Right renal cortex interstitium (tissue), 3 donors: Measurements from ENCODE around the gene CD79B. TPM values are rescaled to one million over a fixed set of nuclear protein-coding genes. Genes with fewer than 3 reads are reported as not detected.
"Not testable (repeated sequence)": the region's sequence is repeated elsewhere in the genome, so short reads cannot be mapped to it uniquely, and the experiment has no call there.

ENCODE experiments used
- DNase-seq, 3 donors: peaks; one replicate each; pipeline ENCODE4 v3.0.0-alpha.2; 2013; ENCODE audit warnings: low read depth in 3 of 3, low spot score in 2 of 3
- polyA plus RNA-seq, 3 donors: library from polyadenylated mRNA; unstranded; fragments of 120-200 nt; gene quantifications; one replicate each; pipeline ENCODE4 v1.2.1, GENCODE V29; 2013; ENCODE audit not compliant: insufficient read length in 3 of 3

Gene CD79B
- polyA plus RNA-seq, 3 donors = 2.8 to 4.4 (median 3.5) TPM

GRCh38 chr17:63881935-63882601, 50.1 kb downstream of the CD79B start, which contains the start of gene GH2:
TSS of gene GH2 (minus strand) at chr17:63881944. CDS start at chr17:63881801, 143 bp downstream.
- peak; percentile 20 to 31 (median 26) for DNase-seq

GRCh38 chr17:63881337-63881736, 50.8 kb downstream of the CD79B start:
- not testable (repeated sequence) for DNase-seq

GRCh38 chr17:63880706-63881105, 51.4 kb downstream of the CD79B start:
- no peak for DNase-seq

Other genes with a start within 250 kb of the CD79B start
- gene LIMD2, start 232.2 kb downstream of the CD79B start, polyA plus RNA-seq = 10 to 100 TPM; 21.5 to 23.1 (median 22.3) TPM
- gene STRADA, start 190.5 kb downstream of the CD79B start, polyA plus RNA-seq = 10 to 100 TPM; 41.0 to 43.9 (median 41.8) TPM
- 100 to 1,000 TPM; 116 to 129 (median 127) TPM for gene CCDC47, start 158.7 kb downstream of the CD79B start, polyA plus RNA-seq
- 100 to 1,000 TPM; 154 to 189 (median 172) TPM for gene DDX42, start 158.2 kb downstream of the CD79B start, polyA plus RNA-seq
- 100 to 1,000 TPM; 191 to 203 (median 198) TPM for gene PSMC5, start 104.9 kb downstream of the CD79B start, polyA plus RNA-seq
- gene FTSJ3, start 104.7 kb downstream of the CD79B start, polyA plus RNA-seq = 10 to 100 TPM; 53.1 to 76.9 (median 69.5) TPM
- gene SMARCD2, start 89.6 kb downstream of the CD79B start, polyA plus RNA-seq = 10 to 100 TPM; 52.7 to 56.1 (median 53.4) TPM
- 1 to 10 TPM in 2 of 3 donors, not detected in 1; 1.2 to 2.2 TPM for gene CSH2, start 58.7 kb downstream of the CD79B start, polyA plus RNA-seq
- not detected for gene GH2, start 50.4 kb downstream of the CD79B start, polyA plus RNA-seq
- 1 to 10 TPM in 2 of 3 donors, under 1 TPM in 1; 0.40 to 7.5 (median 3.4) TPM for gene CSH1, start 35.8 kb downstream of the CD79B start, polyA plus RNA-seq
- gene CSHL1, start 21.1 kb downstream of the CD79B start, polyA plus RNA-seq = not detected
- not detected for gene GH1, start 13.5 kb downstream of the CD79B start, polyA plus RNA-seq
- gene SCN4A, start 40.6 kb upstream of the CD79B start, polyA plus RNA-seq = 1 to 10 TPM in 1 of 3 donors, under 1 TPM in 2; 0.85 to 1.3 (median 0.87) TPM
- 1 to 10 TPM; 2.3 to 3.4 (median 2.9) TPM for gene PRR29, start 66.0 kb upstream of the CD79B start, polyA plus RNA-seq
- 10 to 100 TPM; 29.8 to 33.4 (median 31.2) TPM for gene ICAM2, start 88.3 kb upstream of the CD79B start, polyA plus RNA-seq
- 1 to 10 TPM; 7.8 to 8.9 (median 8.4) TPM for gene ERN1, start 197.8 kb upstream of the CD79B start, polyA plus RNA-seq